Measurements from ENCODE around the gene GALNT9.

GRCh38 chr12:132200800-132201199 lies 128.6 kb downstream of the GALNT9 start:
- TF ChIP-seq, protein P1, sequence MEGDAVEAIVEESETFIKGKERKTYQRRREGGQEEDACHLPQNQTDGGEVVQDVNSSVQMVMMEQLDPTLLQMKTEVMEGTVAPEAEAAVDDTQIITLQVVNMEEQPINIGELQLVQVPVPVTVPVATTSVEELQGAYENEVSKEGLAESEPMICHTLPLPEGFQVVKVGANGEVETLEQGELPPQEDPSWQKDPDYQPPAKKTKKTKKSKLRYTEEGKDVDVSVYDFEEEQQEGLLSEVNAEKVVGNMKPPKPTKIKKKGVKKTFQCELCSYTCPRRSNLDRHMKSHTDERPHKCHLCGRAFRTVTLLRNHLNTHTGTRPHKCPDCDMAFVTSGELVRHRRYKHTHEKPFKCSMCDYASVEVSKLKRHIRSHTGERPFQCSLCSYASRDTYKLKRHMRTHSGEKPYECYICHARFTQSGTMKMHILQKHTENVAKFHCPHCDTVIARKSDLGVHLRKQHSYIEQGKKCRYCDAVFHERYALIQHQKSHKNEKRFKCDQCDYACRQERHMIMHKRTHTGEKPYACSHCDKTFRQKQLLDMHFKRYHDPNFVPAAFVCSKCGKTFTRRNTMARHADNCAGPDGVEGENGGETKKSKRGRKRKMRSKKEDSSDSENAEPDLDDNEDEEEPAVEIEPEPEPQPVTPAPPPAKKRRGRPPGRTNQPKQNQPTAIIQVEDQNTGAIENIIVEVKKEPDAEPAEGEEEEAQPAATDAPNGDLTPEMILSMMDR (conservative IDR thresholded peaks at IDR 0.05 in 1 of 2, IDR thresholded peaks at IDR 0.05 in 1 of 2; ENCODE audit: extremely low read depth in 1 of 2, insufficient read depth in 1 of 2, low read depth in 1 of 2, low read length in 2 of 2): no peak
- TF ChIP-seq EZH2 (IDR thresholded peaks at IDR 0.05; ENCODE audit: borderline replicate concordance, low read length): no peak

Measured in mammary epithelial cell (primary cell).